CD4-positive, alpha-beta T cell treated with Interleukin-10 for 1 hour (primary cell): Measurements from ENCODE around the gene ADD3.
"Not testable (repeated sequence)": the region's sequence is repeated elsewhere in the genome, so short reads cannot be mapped to it uniquely, and the experiment has no call there.

Experiments
- DNase-seq: peaks from one replicate; pipeline ENCODE4 v3.0.0-alpha.2; 2020

Gene ADD3

GRCh38 chr10:110040108-110040507 lies 32.3 kb downstream of the ADD3 start:
- DNase-seq = no peak

DNA sequence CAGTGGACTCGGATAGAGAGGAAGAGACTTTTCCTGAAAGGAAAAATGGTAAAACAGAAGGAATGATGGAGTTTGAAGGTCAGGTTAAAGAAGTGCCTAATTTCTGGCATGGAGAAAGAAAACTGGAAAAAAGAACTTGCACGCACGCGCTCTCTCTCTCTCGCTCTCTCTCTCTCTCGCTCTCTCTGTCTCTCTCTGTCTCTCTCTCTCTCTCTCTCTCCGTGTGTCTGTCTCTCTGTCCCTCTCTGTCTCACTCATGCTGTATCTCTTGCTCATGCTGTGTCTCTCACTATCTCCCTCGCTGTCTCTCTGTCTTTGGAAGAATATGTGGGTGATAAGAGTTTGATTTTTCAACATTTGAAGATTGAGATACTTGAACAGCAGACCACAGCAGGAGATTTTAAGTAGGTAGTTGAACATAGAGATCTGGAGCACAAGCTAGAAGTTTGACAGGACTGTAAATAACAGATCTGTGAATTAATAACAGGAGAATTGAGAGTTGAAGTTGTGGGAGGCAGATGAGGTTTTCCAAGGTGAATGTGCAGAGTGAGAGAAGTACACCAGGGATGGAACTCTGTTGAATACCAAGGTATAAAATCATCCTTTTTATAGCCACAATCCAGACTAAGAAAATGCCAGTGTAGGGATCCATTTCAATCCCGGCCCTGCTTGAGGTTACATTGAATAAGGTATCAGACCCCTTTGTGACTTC lies 33.1 kb downstream of the ADD3 start:
- DNase-seq = no peak

DNA sequence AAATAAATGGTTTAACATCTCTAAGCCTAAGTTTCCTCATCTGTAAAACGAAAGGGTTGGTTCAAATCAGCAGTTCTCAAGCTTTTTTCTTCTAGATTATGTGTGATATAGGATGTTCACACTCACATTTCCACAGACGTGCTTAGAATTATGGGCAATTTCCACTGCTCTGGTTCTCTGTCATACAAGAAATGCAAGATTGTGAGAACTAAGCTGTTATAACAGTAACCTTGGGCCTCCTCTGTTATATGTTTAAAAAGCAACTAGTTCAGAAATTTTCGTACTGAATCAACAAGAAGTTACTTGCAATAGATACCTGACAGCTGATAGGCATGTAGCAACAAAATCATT lies 33.7 kb downstream of the ADD3 start:
- DNase-seq = no peak

- no peak for DNase-seq
Observed at GRCh38 chr10:110042181-110042580, 34.4 kb downstream of the ADD3 start.

GRCh38 chr10:110042891-110043290 lies 35.1 kb downstream of the ADD3 start:
- no peak for DNase-seq

DNA sequence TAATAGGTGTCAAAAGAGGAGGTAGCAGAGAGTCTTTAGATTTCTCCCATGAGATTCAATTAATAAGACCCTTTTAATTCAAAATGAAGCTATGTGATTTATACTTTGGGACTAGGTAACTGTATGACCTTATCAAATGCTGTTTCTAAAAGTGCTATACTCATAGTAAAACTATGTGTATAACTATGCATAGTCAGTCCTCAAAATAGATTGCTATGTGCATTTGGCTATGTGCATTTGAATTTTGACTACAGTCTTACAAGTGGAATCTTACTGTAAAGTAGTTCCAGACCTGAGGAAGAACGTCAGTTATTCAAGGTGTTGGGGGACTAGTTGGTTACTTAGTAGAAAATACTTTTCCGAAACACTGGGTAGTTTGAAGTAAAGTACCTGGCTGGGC lies 36.9 kb downstream of the ADD3 start:
- DNase-seq = no peak

DNA sequence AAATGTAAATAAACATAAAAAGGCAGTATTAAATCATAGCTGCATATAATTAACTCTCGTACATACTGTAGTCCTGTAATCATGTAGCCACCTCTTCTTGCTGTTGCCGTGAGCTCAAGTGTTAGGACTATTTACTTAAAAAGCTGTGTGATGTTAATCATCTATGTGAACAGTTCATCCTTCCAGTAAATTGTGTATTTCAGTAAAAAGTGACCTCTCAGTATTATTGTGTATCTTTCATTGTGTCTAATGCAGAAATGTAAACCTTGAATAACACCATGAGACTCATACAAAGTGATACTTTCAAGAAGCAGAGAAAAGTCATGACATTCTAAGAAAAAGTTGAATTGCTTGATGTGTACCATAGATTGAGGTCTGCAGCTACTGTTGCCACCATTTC lies 38.0 kb downstream of the ADD3 start:
- no peak for DNase-seq

- DNase-seq = not testable (repeated sequence)
Observed at GRCh38 chr10:110048145-110048544, 40.4 kb downstream of the ADD3 start.

GRCh38 chr10:110048781-110049180 lies 41.0 kb downstream of the ADD3 start:
- no peak for DNase-seq

DNA sequence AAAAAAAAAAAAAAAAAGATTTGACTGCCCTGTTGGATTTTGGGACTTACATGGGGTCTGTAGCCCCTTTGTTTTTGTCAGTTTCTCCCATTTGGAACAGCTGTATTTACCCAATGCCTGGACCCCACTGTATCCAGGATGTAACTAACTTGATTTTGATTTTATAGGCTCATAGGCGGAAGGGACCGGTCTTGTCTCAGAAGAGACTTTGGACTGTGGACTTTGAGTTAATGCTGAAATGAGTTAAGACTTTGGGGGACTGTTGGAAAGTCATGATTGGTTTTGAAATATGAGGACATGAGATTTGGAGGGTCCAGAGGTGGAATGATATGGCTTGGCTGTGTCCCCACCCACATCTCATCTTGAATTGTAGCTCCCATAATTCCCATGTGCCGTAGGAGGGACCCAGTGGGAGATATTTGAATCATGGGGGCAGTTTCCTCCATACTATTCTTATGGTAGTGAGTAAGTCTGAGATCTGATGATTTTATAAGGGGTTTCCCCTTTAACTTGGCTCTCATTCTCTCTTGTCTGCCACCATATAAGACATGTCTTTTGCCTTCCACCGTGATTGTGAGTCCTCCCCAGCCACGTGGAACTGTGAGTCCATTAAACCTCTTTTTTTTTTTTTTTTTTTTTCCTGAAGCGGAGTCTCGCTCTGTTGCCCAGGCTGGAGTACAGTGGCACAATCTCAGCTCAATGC lies 42.3 kb downstream of the ADD3 start:
- not testable (repeated sequence) for DNase-seq

DNA sequence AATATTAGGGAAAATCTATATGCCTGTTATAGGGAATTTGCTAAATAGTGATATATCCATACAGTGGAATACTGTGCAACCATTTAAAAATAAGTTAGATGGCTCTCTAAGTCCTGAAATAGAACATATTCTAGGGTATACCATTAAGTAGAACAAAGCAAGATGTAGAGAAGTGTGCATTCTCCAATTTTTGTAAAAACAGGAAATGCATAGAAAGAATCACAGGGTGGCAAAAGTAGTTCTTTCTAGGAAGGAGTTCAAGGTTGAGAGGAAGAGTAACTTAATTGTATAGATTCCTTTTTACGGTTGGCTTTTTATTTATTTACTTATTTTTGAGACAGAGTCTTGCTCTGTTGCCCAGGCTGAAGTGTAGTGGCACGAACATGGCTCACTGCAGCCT lies 43.7 kb downstream of the ADD3 start:
- no peak for DNase-seq

GRCh38 chr10:110052916-110053315 lies 45.1 kb downstream of the ADD3 start:
- no peak for DNase-seq

- no peak for DNase-seq
Observed at GRCh38 chr10:110056822-110057221, 49.0 kb downstream of the ADD3 start.

- no peak for DNase-seq
Observed at GRCh38 chr10:110057456-110057855, 49.7 kb downstream of the ADD3 start.

DNA sequence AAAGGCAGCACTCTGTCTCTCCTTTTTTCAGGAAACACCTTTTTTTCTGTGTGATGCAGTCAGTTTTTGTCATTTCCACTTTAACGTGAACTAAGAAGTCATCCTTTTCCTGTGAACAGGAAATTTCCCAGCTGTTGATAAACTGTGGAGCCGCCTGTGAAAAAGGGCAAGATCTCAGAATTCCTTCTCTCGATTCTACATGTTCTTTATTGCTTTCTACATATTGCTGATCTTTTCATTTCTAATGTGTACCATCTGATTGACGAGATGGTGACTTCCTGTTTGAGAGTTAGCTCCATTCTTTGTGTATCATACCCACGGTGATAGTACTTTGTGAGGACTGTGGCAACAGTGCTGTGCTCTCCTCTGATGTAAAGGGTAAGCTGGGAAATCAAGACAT lies 50.4 kb downstream of the ADD3 start:
- no peak for DNase-seq

- DNase-seq = no peak
Observed at GRCh38 chr10:110059925-110060324, 52.1 kb downstream of the ADD3 start.

DNA sequence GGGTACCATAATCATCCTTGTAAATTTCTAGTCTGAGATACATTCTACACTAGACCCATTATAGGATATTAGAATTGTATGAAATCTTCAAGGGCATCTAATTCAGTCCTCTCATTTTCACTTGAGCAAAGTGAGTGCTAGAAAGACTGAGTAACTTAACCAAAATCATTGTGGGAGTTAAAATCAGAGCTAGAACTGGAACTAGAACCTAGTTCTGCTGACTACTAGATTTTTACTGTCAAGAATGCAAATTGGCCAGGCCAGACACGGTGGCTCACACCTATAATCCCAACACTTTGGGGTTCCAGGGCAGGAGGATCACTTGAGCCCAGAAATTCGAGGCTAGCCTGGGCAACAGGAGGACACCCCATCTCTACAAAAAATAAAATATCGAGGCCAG lies 53.9 kb downstream of the ADD3 start:
- DNase-seq = no peak

- no peak for DNase-seq
Observed at GRCh38 chr10:110065269-110065668, 57.5 kb downstream of the ADD3 start.

- peak; percentile 75 for DNase-seq
Observed at GRCh38 chr10:110067960-110068770, 60.4 kb downstream of the ADD3 start.

GRCh38 chr10:110068780-110069179 lies 61.0 kb downstream of the ADD3 start:
- no peak for DNase-seq

GRCh38 chr10:110069502-110069982 lies 61.8 kb downstream of the ADD3 start:
- peak; percentile 56 for DNase-seq

GRCh38 chr10:110073896-110074295 lies 66.1 kb downstream of the ADD3 start:
- no peak for DNase-seq

- no peak for DNase-seq
Observed at GRCh38 chr10:110074298-110074697, 66.5 kb downstream of the ADD3 start.
